NCI-H2227 (cell line): ENCODE data around the gene NOL12.

ENCODE experiments used
- DNase-seq: peaks from one replicate; lab custom pipeline; 2025; ENCODE audit not compliant: unreplicated experiment; lab: John Stamatoyannopoulos, UW

The NOL12 gene

DNA sequence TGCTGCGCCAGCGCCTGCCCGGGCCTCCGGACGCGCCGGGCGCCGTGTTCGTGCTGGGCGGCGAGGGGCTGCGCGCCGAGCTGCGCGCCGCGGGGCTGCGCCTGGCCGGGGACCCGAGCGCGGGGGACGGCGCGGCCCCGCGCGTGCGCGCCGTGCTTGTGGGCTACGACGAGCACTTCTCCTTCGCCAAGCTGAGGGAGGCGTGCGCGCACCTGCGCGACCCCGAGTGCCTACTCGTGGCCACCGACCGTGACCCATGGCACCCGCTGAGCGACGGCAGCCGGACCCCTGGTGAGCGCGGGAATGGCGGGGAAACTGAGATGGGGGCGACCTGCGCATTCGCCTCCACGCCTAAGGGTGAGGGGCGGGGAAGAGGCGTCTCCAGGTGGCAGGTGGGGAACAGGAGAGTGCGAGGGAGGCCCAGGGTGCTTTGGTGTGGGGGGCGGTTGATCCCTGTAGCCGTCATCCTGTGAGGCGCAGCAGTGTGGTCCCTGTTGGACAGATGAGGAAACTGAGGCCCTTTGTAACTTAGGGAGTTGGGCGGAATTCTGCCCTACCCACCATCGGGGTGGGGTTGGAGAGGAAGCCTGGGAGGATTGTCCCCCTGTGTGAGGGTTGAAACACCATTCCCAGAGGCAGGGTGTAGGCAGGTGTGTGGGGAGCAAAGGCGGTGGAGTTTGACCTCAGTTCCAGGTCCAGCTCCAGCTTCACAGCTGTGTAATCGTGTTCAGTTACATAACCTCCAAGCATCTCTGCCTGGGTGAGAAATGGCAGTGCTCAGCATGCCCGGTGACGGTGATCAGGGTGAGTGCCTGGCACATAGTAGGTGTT is 26.9 kb upstream of the NOL12 start:
- DNase-seq, result no peak

DNA sequence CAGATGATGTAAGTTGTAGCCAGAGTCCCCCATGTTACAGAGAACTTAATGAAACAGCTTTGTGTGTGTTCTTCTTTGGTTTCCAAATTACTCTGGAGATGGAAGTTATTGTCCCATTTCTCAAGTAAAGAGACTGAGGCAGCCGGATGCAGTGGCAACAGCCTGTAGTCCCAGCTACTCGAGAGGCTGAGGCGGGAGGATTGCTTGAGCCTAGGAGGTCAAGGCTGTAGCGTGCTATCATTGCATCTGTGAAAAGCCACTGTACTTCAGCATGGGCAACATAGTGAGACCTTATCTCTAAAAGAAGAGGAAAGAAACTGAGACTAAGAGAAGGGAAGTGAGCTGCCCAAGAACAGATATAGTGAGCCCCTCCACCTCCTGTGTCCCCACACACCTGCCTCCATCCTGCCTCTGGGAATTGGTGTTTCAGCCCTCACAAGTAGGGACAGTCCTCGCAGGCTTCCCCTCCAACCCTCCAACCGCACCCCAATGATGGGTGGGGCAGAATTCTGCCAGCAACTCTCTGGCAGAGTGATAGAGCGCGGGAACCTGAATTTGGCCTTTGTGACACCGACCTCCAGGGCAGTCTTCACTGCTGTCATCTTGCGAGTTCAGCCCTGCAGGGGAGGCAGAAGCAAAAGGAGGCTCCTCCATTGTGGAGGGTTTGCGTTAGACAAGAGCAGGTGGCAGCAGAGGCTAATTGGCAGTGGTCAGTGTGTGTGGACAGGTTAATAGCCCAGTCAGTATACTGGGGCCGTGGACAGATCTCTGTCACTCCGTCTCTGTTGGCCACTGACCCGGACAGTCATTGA is 26.0 kb upstream of the NOL12 start:
- DNase-seq, result no peak

DNA sequence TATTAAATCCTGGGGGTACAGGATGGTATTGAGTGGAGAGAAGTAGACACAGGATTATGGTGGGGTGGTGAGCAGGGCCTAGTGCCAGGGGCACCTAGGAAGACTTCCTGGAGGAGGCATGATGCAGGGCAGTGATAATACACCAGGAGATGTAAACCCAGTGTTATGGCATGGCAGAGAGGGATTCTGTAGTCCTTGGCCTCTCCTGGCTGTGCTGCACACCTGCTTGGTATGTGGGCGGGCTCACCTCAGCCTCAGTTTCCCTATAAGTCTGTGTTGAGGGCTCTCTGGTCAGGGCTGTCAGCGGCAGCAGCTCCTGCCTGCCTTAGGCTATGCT is 25.5 kb upstream of the NOL12 start:
- no peak for DNase-seq

DNA sequence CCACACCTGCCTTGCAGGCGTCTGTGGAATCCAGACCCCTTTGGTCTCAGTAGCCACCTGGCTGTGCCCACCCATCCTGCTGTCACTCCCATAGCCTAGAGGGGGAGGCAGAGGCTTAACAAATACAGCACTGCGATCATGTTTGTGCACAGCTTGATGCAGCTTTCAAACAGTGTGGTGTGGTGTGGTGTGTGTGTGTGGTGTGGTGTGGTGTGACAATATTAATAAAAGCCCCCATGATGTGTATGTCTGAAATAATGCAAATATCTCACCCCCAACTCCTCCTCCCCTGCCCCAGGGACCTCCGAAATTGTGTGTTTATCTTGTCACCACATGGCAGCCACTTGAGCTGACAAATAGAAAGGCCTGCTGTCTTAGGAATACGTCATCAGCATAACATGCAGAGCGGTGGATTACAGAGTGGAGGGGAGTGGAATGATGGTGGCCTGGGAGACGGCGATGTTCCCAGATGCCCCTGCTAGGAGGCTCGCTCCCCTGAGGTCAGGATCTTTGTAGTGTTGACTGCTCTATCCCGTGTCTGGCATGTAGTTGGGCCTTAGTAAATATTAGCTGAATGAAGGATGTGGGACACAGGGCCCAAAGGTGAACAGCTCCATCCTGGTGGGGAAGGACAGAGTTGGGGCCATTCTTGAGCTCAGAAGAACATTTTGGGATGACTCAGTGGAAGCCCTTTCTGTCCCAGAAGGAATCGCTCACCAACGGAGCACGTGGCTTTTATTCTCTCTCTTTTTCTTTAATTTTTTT is 24.8 kb upstream of the NOL12 start:
- peak; percentile 81 for DNase-seq

DNA sequence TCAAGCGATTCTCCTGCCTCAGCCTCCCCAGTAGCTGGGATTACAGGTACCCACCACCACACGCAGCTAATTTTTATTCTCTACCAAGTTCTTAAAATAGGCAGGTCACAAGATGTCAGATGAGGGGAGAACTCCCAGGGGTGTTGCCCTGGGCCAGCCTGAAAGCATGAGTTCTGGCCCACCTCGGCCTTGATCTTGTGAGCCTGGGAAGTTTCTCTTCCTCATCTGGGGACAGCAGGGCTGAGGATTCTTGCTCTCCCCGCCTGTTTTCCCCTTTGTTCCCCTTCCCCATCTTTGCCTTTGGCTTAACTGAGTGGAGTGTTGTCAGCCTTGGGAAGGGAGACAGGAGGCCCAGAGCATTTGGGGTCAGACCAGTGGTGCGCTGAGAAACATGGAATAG is 24.1 kb upstream of the NOL12 start:
- DNase-seq, result no peak

DNA sequence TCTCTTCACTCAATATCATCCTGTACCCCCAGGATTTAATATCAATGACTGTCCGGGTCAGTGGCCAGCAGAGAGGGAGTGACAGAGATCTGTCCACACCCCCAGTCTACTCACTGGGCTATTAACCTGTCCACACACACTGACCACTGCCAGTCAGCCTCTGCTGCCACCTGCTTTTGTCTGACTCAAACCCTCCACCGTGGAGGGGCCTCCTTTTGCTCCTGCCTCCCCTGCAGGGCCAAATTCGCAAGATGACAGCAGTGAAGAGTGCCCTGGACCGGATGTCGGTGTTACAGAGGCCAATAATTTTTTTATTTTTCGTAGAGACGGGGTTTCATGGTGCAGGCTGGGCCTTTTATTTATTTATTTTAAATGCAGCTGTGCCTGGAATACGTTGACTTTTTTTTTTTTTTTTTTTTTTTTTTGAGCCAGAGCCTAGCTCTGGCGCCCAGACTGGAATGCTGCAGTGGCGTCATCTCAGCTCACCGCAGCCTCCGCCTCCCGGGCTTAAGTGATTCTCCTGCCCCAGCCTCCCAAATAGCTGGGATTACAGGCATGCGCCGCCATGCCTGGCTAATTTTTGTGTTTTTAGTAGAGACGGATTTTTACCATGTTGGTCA is 22.5 kb upstream of the NOL12 start:
- DNase-seq, result no peak

DNA sequence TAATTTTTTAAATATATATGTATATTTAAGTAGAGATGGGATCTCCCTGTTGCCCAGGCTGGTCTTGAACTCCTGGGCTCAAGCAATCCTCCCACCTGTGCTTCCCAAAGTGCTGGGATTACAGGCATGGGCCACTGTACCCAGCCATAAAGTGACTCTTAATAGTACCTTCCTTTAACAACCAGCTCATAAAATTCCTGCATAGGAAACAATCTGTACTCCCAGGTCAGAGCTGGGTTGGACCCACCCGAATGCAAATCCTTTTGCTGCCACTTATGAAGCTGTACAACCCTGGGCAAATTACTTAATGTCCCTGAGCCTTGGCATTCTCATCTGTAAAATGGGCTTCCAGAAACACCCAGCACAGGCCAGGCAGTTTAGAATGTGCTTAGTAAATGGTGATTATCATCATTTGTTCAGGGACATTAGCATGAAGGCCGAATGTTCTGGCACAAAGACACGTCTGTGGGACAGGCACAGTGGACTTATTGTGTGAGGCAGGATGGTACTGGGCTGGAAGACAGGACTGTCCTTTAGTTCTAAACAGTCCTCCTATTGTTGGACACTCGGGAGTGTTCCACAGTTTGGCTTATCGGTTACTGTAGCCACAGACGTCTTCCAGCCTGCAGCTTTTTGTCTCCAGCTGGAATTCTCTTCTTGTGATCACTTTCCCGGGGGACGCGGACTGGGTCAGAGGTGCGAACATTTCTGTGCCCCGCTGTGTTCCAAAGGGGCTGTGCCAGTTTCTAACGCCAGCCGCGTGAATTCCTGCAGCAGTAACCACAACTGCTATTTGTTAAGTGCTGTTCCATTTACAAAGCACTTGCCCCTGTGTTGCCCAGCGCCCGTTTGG is 21.7 kb upstream of the NOL12 start:
- DNase-seq, result no peak

DNA sequence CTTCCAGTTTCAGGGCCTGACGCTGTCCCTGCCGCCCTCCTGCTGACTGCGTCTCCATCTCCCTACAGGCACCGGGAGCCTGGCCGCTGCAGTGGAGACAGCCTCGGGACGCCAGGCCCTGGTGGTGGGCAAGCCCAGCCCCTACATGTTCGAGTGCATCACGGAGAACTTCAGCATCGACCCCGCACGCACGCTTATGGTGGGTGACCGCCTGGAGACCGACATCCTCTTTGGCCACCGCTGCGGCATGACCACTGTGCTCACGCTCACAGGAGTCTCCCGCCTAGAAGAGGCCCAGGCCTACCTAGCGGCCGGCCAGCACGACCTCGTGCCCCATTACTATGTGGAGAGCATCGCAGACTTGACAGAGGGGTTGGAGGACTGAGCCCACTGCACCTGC is 20.7 kb upstream of the NOL12 start:
- no peak for DNase-seq

DNA sequence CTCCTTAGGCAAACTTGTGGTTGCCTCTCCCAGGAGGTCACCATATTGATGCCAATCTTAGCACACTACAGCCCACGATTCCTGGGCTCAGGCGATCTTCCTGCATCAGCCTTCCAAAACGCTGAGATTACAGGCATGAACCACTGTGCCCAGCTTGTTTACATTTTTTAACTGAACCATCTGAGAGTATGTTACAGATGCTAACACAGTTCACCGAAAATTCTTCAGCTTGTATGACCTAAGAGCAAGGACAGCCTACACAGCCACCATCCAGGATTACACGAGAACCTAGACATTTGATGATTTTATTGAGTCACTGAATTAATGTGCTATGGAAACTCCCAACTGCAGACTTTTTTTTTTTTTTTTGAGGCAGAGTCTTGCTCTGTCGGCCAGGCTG is 16.6 kb upstream of the NOL12 start:
- DNase-seq, result no peak

DNA sequence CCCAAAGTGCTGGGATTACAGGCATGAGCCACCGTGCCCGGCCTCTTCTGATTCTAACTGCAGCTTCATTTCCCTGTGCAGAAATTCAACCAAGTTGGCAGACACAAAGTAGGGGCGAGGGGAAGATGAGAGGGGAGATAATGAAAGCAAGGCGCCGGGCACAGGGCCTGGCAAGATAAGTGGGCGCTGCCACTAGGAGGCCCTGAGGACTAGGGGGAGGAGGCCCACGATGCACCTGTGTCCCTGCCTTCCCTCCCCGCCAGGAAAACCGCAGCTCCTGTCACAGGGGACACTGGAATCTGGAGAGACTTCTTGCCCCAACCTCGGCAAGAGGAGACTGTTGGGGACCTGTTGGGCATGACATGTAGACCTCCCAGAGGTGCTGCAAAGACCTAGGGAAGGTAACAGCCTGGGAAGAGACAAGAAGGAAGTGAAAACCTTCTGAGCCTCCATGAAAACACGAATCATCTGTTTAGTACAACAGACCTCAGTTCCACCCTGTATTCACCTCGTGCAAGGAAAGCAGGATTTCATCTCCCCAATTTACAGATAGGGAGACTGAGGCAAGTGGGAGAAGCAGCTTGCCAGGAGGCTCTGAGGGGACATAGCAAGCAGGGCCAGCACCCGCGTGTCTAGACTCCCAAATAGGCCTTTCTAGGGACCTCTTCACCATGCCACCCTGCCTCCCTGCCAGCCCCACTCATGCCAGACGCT is 13.8 kb upstream of the NOL12 start:
- no peak for DNase-seq

DNA sequence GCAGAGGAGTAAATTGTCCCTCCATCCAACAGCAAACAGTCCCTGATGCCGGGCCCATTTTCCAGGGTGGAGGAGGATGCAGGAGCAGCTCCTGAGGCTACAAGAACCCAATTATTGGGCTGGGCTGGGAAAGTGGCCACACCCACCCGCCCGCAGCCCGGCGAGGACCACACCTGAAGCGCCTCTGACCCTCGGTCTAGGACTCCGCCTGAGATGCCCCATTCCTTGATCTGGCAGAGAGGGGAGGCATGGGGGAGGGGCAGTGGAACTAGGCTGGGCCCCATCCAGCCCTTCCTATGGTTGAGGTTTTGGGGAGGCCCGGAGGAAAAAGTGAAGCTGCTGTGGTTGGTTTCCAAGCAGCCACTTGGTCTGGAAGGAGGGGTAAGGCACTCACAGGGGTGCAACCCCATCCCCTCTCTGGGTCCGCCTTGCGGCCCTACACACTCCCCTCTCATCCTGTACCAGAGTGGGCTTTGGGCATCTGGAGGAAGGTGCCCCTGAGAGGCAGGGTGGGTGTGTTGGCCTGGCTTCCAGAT is 13.2 kb upstream of the NOL12 start:
- DNase-seq, result no peak

DNA sequence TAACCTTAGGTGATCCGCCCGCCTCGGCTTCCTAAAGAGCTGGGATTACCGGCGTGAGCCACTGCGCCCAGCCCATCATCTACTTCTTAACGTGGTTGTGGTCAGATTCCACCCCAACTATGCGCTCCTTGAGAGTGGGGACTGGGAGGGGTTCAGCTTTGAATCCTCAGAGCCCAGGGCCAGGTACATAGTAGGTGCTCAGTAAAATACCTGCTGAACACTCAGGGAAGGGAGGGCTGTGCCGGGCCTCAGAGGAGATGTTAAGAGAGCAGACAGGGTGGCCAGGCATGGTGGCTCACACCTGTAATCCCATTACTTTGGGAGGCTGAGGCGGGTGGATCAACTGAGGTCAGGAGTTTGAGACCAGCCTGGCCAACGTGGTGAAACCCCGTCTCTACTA is 11.9 kb upstream of the NOL12 start:
- DNase-seq, result no peak

DNA sequence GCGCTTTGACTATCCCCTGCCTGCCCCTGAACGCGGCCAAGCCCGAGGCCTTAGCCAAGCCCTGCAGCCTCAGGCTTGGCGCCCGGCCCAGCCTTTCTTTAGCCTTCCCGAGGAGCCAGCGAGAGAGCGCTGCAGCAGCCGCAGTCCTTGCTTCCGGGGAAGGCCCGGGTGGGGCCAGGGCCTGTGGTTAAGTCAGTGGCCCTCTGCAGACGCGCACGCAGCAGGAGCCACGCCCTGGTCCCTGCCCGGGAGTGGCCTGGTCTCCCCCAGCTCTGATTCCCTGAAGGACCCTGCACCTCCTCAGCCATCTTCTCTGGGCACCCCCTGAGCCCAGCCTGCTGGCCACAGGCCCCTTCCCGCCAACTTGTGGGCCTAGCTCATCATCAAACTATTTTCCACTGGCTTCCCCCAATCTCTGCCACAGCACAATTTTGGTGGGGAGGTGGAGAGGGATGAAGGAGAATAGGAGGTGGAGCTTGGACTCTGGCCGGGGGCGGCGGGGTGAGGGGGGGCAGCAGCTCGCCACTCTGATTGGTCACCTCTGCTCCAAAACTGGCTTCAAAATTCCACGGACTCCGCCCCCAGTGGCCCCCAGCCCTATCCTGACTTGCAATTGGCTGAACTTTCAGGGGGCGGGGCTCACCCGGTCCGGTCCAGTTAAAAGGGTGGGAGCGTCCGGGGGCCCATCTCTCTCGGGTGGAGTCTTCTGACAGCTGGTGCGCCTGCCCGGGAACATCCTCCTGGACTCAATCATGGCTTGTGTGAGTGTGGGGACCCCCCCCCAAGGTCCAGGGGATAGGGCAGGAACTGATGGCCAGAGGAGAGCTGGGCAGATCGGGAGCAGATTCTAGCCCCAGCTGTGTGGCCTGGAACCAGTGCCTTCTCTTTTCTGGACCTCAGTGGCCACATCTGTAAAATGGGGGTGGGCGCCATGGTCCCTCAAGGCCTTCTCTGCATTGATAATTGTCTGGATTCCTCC is 10.9 kb upstream of the NOL12 start, which contains the start of gene LGALS1:
Gene LGALS1 (plus strand): TSS at position 686 of the 979 bp plus-strand sequence. CDS start 67 bp downstream, at position 753.
- peak; percentile 47 for DNase-seq

DNA sequence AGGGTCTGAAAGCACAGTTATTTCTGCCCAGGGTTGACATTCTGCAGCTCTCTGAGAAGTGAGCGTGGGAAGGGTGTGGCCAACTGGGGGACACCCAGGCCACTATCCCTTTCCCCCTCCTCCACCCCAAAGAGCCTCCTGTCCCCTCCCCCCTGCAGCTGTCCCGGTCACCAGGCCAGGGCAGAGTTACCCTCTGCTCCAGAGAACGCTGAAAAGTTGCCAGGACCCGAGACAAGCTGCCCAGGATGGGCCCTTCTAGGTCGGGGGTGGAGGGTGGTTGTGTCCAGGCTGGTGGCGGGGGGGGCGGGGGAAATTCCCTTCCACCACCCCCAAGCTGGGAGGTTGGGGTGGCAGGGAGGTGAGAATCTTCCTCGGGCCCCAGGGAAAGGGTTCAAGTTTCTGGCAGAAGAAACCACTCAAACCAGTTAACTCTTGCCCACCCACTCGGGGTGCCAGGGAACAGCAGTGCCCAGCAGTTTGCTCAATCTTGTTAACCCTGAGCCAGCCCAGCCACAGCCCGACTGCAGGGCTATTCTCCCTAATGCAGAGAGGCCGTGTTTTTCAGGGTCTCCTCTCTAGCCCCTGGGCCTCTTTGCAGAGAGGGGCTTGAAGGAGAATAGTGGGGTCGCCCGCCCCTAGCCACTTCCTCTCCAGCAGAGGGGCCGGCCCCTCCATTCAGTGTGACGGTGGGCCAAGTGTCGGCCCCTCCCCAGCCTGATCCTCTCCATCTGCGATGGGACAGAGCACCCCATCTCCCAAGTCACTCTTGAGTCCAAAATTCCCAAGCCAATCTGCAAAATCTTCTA is 10.0 kb upstream of the NOL12 start:
- DNase-seq, result no peak

DNA sequence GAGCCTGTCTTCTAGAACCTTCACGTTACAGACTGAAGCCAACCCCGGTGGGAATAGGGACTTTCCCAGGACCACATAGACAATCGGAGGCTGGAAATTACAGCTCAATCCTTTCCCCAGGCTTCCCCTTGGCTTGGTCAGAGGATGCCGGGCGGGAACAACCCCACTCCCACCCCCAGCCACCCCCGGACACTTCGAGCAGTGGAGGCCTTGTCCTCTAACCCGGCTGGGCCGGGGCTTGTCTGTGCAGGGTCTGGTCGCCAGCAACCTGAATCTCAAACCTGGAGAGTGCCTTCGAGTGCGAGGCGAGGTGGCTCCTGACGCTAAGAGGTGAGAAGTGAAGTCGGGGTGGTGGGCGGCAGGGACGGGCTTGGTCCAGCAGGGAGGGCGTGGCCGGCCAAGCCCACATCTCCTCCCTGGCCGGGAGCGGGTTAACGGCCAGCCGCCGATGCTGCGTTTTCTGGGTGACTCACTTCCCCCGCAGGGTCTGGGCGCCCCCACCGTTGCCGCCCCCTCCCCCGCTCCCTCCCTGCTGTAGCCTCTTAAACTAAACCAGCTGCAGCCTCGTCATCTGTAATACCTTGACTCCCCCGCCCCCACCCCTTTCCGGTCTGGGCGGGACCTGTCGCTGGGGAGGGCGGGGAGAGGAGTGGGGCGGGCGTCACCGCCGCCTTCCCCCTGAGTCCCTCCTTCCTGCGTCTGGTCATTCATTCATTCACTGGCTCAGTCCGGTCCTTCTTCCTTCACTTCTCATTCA is 9.2 kb upstream of the NOL12 start:
- DNase-seq, result peak; percentile 85

DNA sequence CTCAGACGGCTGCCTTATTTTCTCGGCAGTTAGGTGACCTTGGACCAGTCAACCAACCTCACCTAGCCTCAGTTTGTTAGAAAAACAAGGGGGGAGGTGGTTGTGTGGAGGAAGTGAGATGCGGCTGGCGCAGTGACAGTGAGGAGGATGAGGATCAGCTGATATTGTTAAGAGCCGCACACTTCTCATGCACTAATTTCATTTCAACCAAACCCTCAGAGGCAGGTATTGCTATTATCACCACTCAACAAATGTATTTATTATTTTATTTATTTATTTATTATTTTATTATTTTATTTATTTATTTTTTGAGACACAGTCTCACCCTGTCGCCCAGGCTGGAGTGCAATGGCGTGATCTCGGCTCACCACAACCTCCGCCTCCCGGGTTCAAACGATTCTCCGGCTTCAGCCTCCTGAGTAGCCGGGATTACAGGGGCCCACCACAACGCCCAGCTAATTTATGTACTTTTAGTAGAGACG is 8.6 kb upstream of the NOL12 start:
- no peak for DNase-seq
